Esophagus muscularis mucosa (tissue), 4 donors: ENCODE data around the gene PTPRJ. TPM values are rescaled to one million over a fixed set of nuclear protein-coding genes. Genes with fewer than 3 reads are reported as not detected.
"Not testable (repeated sequence)": the region's sequence is repeated elsewhere in the genome, so short reads cannot be mapped to it uniquely, and the experiment has no call there.

Source experiments
- DNase-seq: peaks from one replicate; pipeline ENCODE4 v3.0.0-alpha.2; 2017; ENCODE audit errors: extremely low spot score
- H3K27ac ChIP-seq, 4 donors: fragments of 200-600 bp; sonication (generic); replicated peaks in 1 of 4; 1 replicate in 3 of 4; 2 replicates in 1 of 4; pipeline ENCODE4 v1.5.1; 2016 to 2019; ENCODE audit warnings: mild to moderate bottlenecking in 1 of 4
- H3K27me3 ChIP-seq, 4 donors: fragments of 200-600 bp; sonication (generic); one replicate each; pipeline versions ENCODE4 v1.5.1 to v1.6.0; 2016 to 2019
- H3K36me3 ChIP-seq, 4 donors: fragments of 200-600 bp; sonication (generic); one replicate each; pipeline ENCODE4 v1.5.1; 2016 to 2019
- H3K4me1 ChIP-seq, 4 donors: fragments of 200-600 bp; sonication (generic); one replicate each; pipeline ENCODE4 v1.5.1; 2016 to 2019
- H3K4me3 ChIP-seq, 4 donors: fragments of 200-600 bp; sonication (generic); 1 replicate in 2 of 4; 2 replicates in 2 of 4; pipeline ENCODE4 v1.5.1; 2016 to 2019; ENCODE audit warnings: mild to moderate bottlenecking in 4 of 4, moderate library complexity in 1 of 4
- H3K9me3 ChIP-seq, 4 donors: fragments of 200-600 bp; sonication (generic); 1 replicate in 3 of 4; 2 replicates in 1 of 4; pipeline ENCODE4 v1.5.1; 2016 to 2019
- CTCF ChIP-seq, 3 experiments: fragments of 200-600 bp in 2 of 3; fragments of 450-650 bp in 1 of 3; sonication (generic) in 2 of 3; IDR thresholded peaks; one replicate each; pipeline ENCODE4 v1.5.1; 2017 to 2019; ENCODE audit warnings: antibody characterized with exemption in 3 of 3, mild to moderate bottlenecking in 2 of 3, moderate library complexity in 1 of 3
- EP300 ChIP-seq: sonication (generic); formaldehyde crosslinking; IDR thresholded peaks from one replicate; pipeline ENCODE4 v1.6.1; 2017; ENCODE audit warnings: antibody characterized with exemption
- POLR2A ChIP-seq: fragments of 450-650 bp; IDR thresholded peaks from one replicate; pipeline ENCODE4 v1.6.1; 2017; ENCODE audit warnings: antibody characterized with exemption, moderate library complexity, mild to moderate bottlenecking, low read depth
- POLR2AphosphoS5 ChIP-seq, 2 donors: sonication (generic); formaldehyde crosslinking; IDR thresholded peaks; one replicate each; pipeline ENCODE4 v1.6.1; 2017; ENCODE audit warnings: antibody characterized with exemption in 2 of 2
- WGBS: methylation state at CpG from one replicate; pipeline ENCODE4 v1.1.5; 2018; 5-methylcytosine and 5-hydroxymethylcytosine counted together
- intact Hi-C: fragments of 100-400 bp; cut with DNase I; formaldehyde crosslinking; loops from one replicate; pipeline ENCODE4 v1.15.1; 2023
- total RNA-seq, 4 donors: library from RNA; depleted of rRNA; stranded (reverse); fragments of >200 nt; gene quantifications; one replicate each; pipeline versions ENCODE4 v1.1.0 to v1.2.1, GENCODE V29; 2016

PTPRJ gene
- 10 to 100 TPM in 2 of 4 donors, 1 to 10 TPM in 2; 8.3 to 14.1 (median 10.5) TPM for total RNA-seq

GRCh38 chr11:47980088-47980906 is at the start of gene PTPRJ:
TSS of gene PTPRJ (plus strand) at chr11:47980559. CDS start at chr11:47980913, 354 bp downstream.
- intact Hi-C loops = loop anchor here (5.0 kb wide), 2 partner anchors 33 to 82 kb away; no protein-coding TSS in a partner anchor
- peak within 1 kb of the TSS; percentile 70 to 84 (median 78) for H3K4me3 ChIP-seq
- peaks cover 0 to 6% (median 0%) of the 10 kb centered on the region in 4 donors for H3K27me3 ChIP-seq
- TF ChIP-seq EP300 (no peak), POLR2AphosphoS5 (IDR thresholded peaks at IDR 0.05) (no peak), POLR2A (no peak), CTCF (IDR thresholded peaks at IDR 0.05) (no peak)
- H3K27ac ChIP-seq = peak within 1 kb of the TSS; percentile 68 to 74 (median 71)
- DNase-seq = no peak
- no peaks in the 10 kb centered on the region for H3K36me3 ChIP-seq
- H3K4me1 ChIP-seq = peaks cover 15 to 28% (median 25%) of the 10 kb centered on the region in 4 donors
- no peaks in the 10 kb centered on the region for H3K9me3 ChIP-seq
- 7% methylated on average over 5 of the region's 111 CpGs for WGBS

DNA sequence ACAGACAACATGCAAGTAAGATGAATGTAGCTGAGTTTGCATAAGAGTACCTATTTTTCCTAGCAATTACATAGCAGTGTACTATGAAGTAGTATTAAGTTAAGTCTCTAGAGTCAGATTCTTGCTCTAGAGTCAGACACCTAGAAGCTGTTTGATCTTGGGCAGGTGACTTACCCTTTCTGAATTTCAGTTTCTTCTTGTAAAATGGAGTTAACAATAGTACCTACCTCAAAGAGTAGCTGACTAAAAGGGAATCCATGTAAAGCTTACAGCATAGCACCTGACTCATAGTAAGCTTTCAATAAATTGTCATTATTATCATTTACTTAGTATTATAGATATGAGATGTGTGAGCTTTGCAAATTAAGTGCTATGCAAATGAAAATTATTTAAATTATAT is 47.8 kb upstream of the PTPRJ start:
- Histone ChIP-seq H3K27ac (no peak overlapping the region), H3K4me1 (no peaks in the 10 kb centered on the region), H3K9me3 (no peaks in the 10 kb centered on the region), H3K36me3 (no peaks in the 10 kb centered on the region), H3K4me3 (no peak overlapping the region), H3K27me3 (no peaks in the 10 kb centered on the region)
- intact Hi-C loops = no loop called here
- DNase-seq = no peak
- TF ChIP-seq POLR2A (no peak), POLR2AphosphoS5 (IDR thresholded peaks at IDR 0.05) (no peak), EP300 (no peak), CTCF (IDR thresholded peaks at IDR 0.05) (no peak)

GRCh38 chr11:47933797-47934196 is 46.6 kb upstream of the PTPRJ start:
- WGBS = 89% methylated on average over 12 of the region's 12 CpGs
- not testable (repeated sequence) for H3K4me3 ChIP-seq, H3K9me3 ChIP-seq, H3K36me3 ChIP-seq, DNase-seq, H3K27me3 ChIP-seq, H3K4me1 ChIP-seq, H3K27ac ChIP-seq
- intact Hi-C loops = loop anchor here (1.0 to 2.0 kb wide), 2 partner anchors 175 to 179 kb away; no protein-coding TSS in a partner anchor

DNA sequence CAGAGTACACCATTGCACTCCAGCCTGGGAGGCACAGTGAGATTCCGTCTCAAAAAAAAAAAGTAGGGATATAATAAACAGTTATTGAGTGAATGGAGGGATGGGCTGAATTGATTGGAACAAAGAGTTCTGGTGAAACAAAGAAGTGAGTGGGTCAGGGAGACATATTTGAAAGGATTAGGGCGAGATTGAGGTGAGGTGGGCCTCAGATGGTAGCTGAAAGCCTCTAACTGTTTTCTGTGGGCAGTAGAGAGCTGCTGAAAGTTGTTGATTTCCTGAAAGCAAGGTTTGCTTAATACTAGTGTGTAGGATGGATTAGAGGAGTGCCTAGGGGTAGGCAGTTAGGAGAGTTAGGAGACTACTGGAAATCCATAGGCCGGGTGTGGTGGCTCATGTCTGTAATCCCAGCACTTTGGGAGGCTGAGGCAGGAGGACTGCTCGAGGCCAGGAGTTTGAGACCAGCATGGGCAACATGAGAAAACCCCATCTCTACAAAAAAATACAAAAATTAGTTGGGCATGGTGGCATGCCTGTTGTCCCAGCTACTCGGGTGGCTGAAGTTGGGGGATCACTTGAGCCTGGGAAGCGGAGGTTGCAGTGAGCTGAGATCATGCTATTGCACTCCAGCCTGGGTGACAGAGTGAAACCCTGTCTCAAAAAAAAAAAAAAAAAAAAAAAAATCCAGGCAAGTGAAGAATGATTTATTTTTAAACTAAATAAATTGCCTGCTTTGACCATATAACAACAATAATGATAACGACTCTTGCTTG is 41.4 kb upstream of the PTPRJ start:
- 90% methylated on average over 7 of the region's 7 CpGs for WGBS
- H3K27ac ChIP-seq = no peak overlapping the region
- peaks cover 0 to 6% (median 0%) of the 10 kb centered on the region in 4 donors for H3K4me1 ChIP-seq
- DNase-seq = no peak
- intact Hi-C loops = no loop called here
- H3K36me3 ChIP-seq = no peaks in the 10 kb centered on the region
- no peaks in the 10 kb centered on the region for H3K27me3 ChIP-seq
- H3K4me3 ChIP-seq = no peak overlapping the region
- TF ChIP-seq CTCF (IDR thresholded peaks at IDR 0.05) (no peak), POLR2AphosphoS5 (IDR thresholded peaks at IDR 0.05) (no peak), EP300 (no peak), POLR2A (no peak)
- H3K9me3 ChIP-seq = no peaks in the 10 kb centered on the region
